NT2/D1 (cell line): Measurements from ENCODE around the gene ERN1.

Experiments
- YY1 ChIP-seq: IDR thresholded peaks from 2 replicates; pipeline ENCODE4 v1.6.1; 2011; ENCODE audit not compliant: insufficient read length, insufficient read depth
- ZNF274 ChIP-seq: IDR thresholded peaks from 2 replicates; pipeline ENCODE4 v1.6.1; 2011; ENCODE audit warnings: mild to moderate bottlenecking, low read depth, low read length

DNA sequence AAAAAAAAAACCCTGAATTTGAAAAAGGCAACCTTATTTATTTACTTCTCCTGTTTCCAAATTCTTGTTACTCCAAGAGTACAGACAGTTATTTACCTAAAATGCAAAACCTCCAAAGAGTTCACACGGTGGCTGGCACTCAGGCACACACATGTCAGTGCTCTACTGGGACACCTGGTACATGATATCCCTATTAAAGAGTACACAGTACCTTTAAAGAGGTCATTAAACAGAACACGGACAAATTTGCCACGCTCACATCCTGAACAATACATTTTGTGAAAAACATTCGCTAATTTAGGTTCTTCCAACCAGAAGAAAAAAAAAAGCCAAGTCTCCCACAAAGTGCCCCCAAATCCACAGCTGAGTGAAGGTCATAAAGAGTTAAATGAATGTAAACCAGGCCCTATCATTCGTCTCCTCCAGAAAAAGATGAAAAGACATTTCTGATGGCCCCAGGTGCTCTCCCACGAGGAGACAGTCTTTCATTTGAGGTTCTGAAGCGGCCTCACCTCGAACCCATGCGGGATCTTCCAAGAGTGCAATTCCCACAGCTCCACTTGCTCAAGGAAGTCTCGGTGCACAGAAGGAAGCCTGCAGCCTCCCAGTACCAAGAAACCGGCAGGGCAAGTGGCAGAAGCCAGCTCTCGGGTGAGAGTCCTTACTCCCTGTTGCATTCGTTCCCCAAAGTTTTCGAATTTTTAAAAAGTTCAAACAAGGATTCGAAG lies 993 bp downstream of the ERN1 start:
- no peak for TF ChIP-seq YY1
- TF ChIP-seq ZNF274 = no peak
